SK-N-SH (cell line): Measurements from ENCODE around the gene AGBL4. TPM values are rescaled to one million over a fixed set of nuclear protein-coding genes. Genes with fewer than 3 reads are reported as not detected.

Experiments used
- CTCF ChIA-PET: fragments of 300-600, 350-600 bp; formaldehyde crosslinking; extraction: SDS; loops from one replicate; lab custom pipeline; 2021; lab: Yijun Ruan, JAX
- POLR2A ChIA-PET: fragments of 350-600 bp; sonication (Branson Sonifier 250); formaldehyde crosslinking; extraction: SDS; loops from one replicate; lab custom pipeline; 2020; ENCODE audit warnings: antibody characterized with exemption, inconsistent platforms; lab: Yijun Ruan, JAX
- DNase-seq: peaks from one replicate; pipeline ENCODE4 v3.0.0; 2012
- H2AFZ ChIP-seq: fragments of 200-600 bp; sonication (generic); 2 replicates; pipeline ENCODE4 v1.8.1; 2016; ENCODE audit warnings: antibody characterized with exemption, mild to moderate bottlenecking, low read depth
- H3F3A ChIP-seq: fragments of 200-600 bp; sonication (generic); replicated peaks from 2 replicates; pipeline ENCODE3; 2016; ENCODE audit warnings: antibody characterized with exemption, mild to moderate bottlenecking; ENCODE audit not compliant: insufficient read depth
- H3K27ac ChIP-seq, 2 experiments: fragments of 200-500 bp in 1 of 2; fragments of 200-600 bp in 1 of 2; sonication (Bioruptor generic) in 1 of 2; sonication (generic), shearing (Covaris generic) in 1 of 2; 2 replicates each; pipeline versions ENCODE4 v1.5.1 to v1.6.1; 2014 to 2016; ENCODE audit warnings: low read depth in 2 of 2, inconsistent platforms in 1 of 2, low read length in 1 of 2, mild to moderate bottlenecking in 1 of 2, mixed read lengths in 1 of 2
- H3K27me3 ChIP-seq: fragments of 200-600 bp; sonication (generic), shearing (Covaris generic); 2 replicates; pipeline ENCODE4 v1.6.1; 2016; ENCODE audit warnings: mixed run types; ENCODE audit not compliant: insufficient read depth
- H3K36me3 ChIP-seq, 2 experiments: fragments of 200-500 bp in 1 of 2; fragments of 200-600 bp in 1 of 2; sonication (Bioruptor generic) in 1 of 2; sonication (generic) in 1 of 2; replicated peaks in 1 of 2; 2 replicates each; pipeline versions ENCODE3 to v1.5.1; 2014 to 2016; ENCODE audit warnings: low read length in 1 of 2, mild to moderate bottlenecking in 1 of 2; ENCODE audit not compliant: insufficient read depth in 2 of 2, control insufficient read depth in 1 of 2
- H3K4me1 ChIP-seq, 2 experiments: fragments of 200-500 bp in 1 of 2; fragments of 200-600 bp in 1 of 2; sonication (Bioruptor generic) in 1 of 2; sonication (generic), shearing (Covaris generic) in 1 of 2; 2 replicates each; pipeline versions ENCODE4 v1.5.1 to v1.6.1; 2014 to 2016; ENCODE audit warnings: low read depth in 1 of 2, low read length in 1 of 2, mixed run types in 1 of 2; ENCODE audit not compliant: insufficient read depth in 2 of 2, control insufficient read depth in 1 of 2
- H3K4me2 ChIP-seq: fragments of 200-600 bp; sonication (generic), shearing (Covaris generic); 2 replicates; pipeline ENCODE4 v1.6.1; 2017; ENCODE audit warnings: mixed run types
- H3K4me3 ChIP-seq, 2 experiments: fragments of 200-500 bp in 1 of 2; fragments of 200-600 bp in 1 of 2; sonication (Bioruptor generic) in 1 of 2; sonication (generic), shearing (Covaris generic) in 1 of 2; 2 replicates each; pipeline versions ENCODE4 v1.5.1 to v1.8.1; 2014 to 2016; ENCODE audit warnings: low read depth in 2 of 2, inconsistent platforms in 1 of 2, low read length in 1 of 2, mild to moderate bottlenecking in 1 of 2, mixed read lengths in 1 of 2, moderate library complexity in 1 of 2
- H3K79me2 ChIP-seq: fragments of 200-600 bp; sonication (generic); 2 replicates; pipeline ENCODE4 v1.8.1; 2017; ENCODE audit warnings: mild to moderate bottlenecking; ENCODE audit not compliant: insufficient read depth
- H3K9ac ChIP-seq: fragments of 200-600 bp; sonication (generic); 2 replicates; pipeline ENCODE4 v1.6.1; 2017; ENCODE audit warnings: mixed run types
- H3K9me2 ChIP-seq: fragments of 200-600 bp; sonication (generic); 2 replicates; pipeline ENCODE4 v1.6.1; 2017; ENCODE audit warnings: mixed run types
- H3K9me3 ChIP-seq: fragments of 200-600 bp; sonication (generic); 2 replicates; pipeline ENCODE4 v1.6.1; 2017; ENCODE audit warnings: mixed run types, mild to moderate bottlenecking, moderate library complexity
- H4K20me1 ChIP-seq: fragments of 200-600 bp; sonication (generic); 2 replicates; pipeline ENCODE4 v1.6.1; 2017; ENCODE audit warnings: mild to moderate bottlenecking, mixed run types; ENCODE audit not compliant: insufficient read depth
- FOSL2 ChIP-seq: IDR thresholded peaks from 2 replicates; pipeline ENCODE4 v1.4.0; 2012; ENCODE audit warnings: low read depth, mild to moderate bottlenecking, moderate library complexity, borderline replicate concordance
- FOXJ3 ChIP-seq: sonication (generic); formaldehyde crosslinking; IDR thresholded peaks from 2 replicates; pipeline ENCODE4 v1.5.1; 2020; ENCODE audit warnings: mild to moderate bottlenecking, missing genetic modification reagents
- FOXM1 ChIP-seq: IDR thresholded peaks from 2 replicates; pipeline ENCODE4 v1.4.0; 2012; ENCODE audit warnings: low read depth, mild to moderate bottlenecking
- GABPA ChIP-seq: IDR thresholded peaks from 2 replicates; pipeline ENCODE4 v1.4.0; 2012; ENCODE audit warnings: low read depth, mild to moderate bottlenecking
- JUND ChIP-seq: IDR thresholded peaks from 2 replicates; pipeline ENCODE4 v1.4.0; 2012
- NRF1 ChIP-seq: IDR thresholded peaks from 2 replicates; pipeline ENCODE4 v1.6.1; 2012; ENCODE audit warnings: low read depth, mild to moderate bottlenecking, low read length
- PBX3 ChIP-seq: IDR thresholded peaks from 2 replicates; pipeline ENCODE4; 2012
- RFX5 ChIP-seq: IDR thresholded peaks from 2 replicates; pipeline ENCODE4 v1.6.1; 2012; ENCODE audit warnings: mild to moderate bottlenecking, improper control_type of control experiment, low read length
- SIN3A ChIP-seq: IDR thresholded peaks from 2 replicates; pipeline ENCODE4 v1.6.1; 2012; ENCODE audit warnings: low read depth, mild to moderate bottlenecking, low read length, moderate library complexity, borderline replicate concordance
- SMC3 ChIP-seq: IDR thresholded peaks from 2 replicates; pipeline ENCODE4 v1.6.1; 2012; ENCODE audit warnings: low read depth, low read length, improper control_type of control experiment
- TCF12 ChIP-seq: IDR thresholded peaks from 2 replicates; pipeline ENCODE4 v1.4.0; 2012
- TEAD4 ChIP-seq: IDR thresholded peaks from 2 replicates; pipeline ENCODE4 v1.4.0; 2012; ENCODE audit warnings: mild to moderate bottlenecking, borderline replicate concordance; ENCODE audit not compliant: insufficient read depth
- USF1 ChIP-seq: IDR thresholded peaks from 2 replicates; pipeline ENCODE4 v1.4.0; 2012; ENCODE audit warnings: low read depth, borderline replicate concordance
- ZBTB33 ChIP-seq: IDR thresholded peaks from 2 replicates; pipeline ENCODE4 v1.4.0; 2012; ENCODE audit warnings: low read depth, borderline replicate concordance
- WGBS: methylation state at CpG from one replicate; pipeline ENCODE4 v1.1.6; 2017; ENCODE audit warnings: low lambda C conversion rate; 5-methylcytosine and 5-hydroxymethylcytosine counted together
- polyA plus RNA-seq, 3 experiments: library from polyadenylated mRNA; depleted of rRNA; stranded (reverse); fragments of >200 nt; gene quantifications; 2 replicates each; pipeline ENCODE4 v1.2.3, GENCODE V29; 2012
- TF ChIP-seq, protein P1 (sequence below): IDR thresholded peaks from 2 replicates; pipeline ENCODE4 v1.6.1; 2012; ENCODE audit warnings: mild to moderate bottlenecking, low read depth, low read length, moderate library complexity
- TF ChIP-seq, protein P2 (sequence below): fragments of 200-600 bp; sonication (generic); IDR thresholded peaks from 2 replicates; pipeline ENCODE4 v1.6.1; 2017; ENCODE audit warnings: antibody characterized with exemption, mild to moderate bottlenecking, moderate library complexity

The AGBL4 gene
- polyA plus RNA-seq, 1 of the 3 experiments (the other 2 are of a cell fraction), result 0.07 TPM

DNA sequence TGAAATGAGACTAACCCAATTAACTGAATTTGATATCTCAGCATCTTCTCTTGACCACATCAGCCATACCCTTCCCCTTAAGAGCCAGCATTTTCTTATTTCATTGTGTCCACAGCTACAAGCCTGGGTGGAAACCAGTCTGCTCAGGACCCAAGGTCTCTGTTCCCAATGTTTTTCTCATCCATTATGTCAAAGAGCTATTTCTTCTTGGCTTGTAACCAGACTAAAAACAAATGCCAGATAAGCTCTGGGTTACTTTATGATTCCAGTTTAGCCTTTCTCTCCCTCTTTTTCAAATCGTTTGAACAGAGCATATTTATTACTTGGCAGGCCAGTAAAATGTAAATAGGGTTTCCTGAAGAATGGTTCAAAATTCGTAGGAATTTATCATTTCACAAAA lies 1442.5 kb downstream of the AGBL4 start:
- DNase-seq, result peak; percentile 32
- Histone ChIP-seq H4K20me1 (no peaks in the 10 kb centered on the region), H3K27me3 (no peaks in the 10 kb centered on the region), H3K4me1 (peaks cover 0 to 9% of the 10 kb centered on the region in 2 experiments; a peak in 2 of 4 replicates), H2AFZ (no peak overlapping the region), H3K27ac (peak overlapping the region in 1 of 2 experiments; percentile 60; a peak in 1 of 4 replicates), H3K9me3 (no peaks in the 10 kb centered on the region), H3K36me3 (no peaks in the 10 kb centered on the region), H3K4me3 (no peak overlapping the region), H3K9ac (no peak overlapping the region), H3F3A (no peaks in the 10 kb centered on the region), H3K4me2 (no peak overlapping the region), H3K9me2 (no peaks in the 10 kb centered on the region), H3K79me2 (no peaks in the 10 kb centered on the region)
- 2% methylated on average over 2 of the region's 2 CpGs for WGBS
- ChIA-PET POLR2A (no interaction called here), CTCF (interaction anchor here (1.2 to 4.6 kb wide), 8 partner anchors 9 to 1768 kb away, joined by 3 to 25 read pairs (median 7); no protein-coding TSS in a partner anchor)
- TF ChIP-seq PBX3 (0 out of 2 replicates have a peak, but pooled peaks have one; percentile 25), ZBTB33 (no peak)

- H3K9ac ChIP-seq, result no peak overlapping the region
- 18% methylated on average over 2 of the region's 2 CpGs for WGBS
- H4K20me1 ChIP-seq, result no peaks in the 10 kb centered on the region
- peaks cover 0 to 9% of the 10 kb centered on the region in 2 experiments; a peak in 2 of 4 replicates for H3K4me1 ChIP-seq
- H3K4me3 ChIP-seq, result no peak overlapping the region
- no peaks in the 10 kb centered on the region for H3K9me3 ChIP-seq
- H3K9me2 ChIP-seq, result no peaks in the 10 kb centered on the region
- H3K4me2 ChIP-seq, result no peak overlapping the region
- H3K79me2 ChIP-seq, result no peaks in the 10 kb centered on the region
- H3K27me3 ChIP-seq, result no peaks in the 10 kb centered on the region
- no peak for DNase-seq
- no peak overlapping the region for H2AFZ ChIP-seq
- no peaks in the 10 kb centered on the region for H3K36me3 ChIP-seq
- ChIA-PET POLR2A (no interaction called here), CTCF (interaction anchor here (0.9 to 9.7 kb wide), 9 partner anchors 16 to 1772 kb away, joined by 3 to 162 read pairs (median 10); no protein-coding TSS in a partner anchor)
- no peaks in the 10 kb centered on the region for H3F3A ChIP-seq
- H3K27ac ChIP-seq, result no peak overlapping the region
- TF ChIP-seq GABPA (no peak), JUND (no peak), FOSL2 (no peak), SMC3 (no peak), TEAD4 (no peak), FOXM1 (no peak), USF1 (no peak), TCF12 (no peak), NRF1 (no peak), PBX3 (no peak), SIN3A (no peak), FOXJ3 (CRISPR knock-in tag) (no peak), RFX5 (no peak)
- TF ChIP-seq, protein P1, sequence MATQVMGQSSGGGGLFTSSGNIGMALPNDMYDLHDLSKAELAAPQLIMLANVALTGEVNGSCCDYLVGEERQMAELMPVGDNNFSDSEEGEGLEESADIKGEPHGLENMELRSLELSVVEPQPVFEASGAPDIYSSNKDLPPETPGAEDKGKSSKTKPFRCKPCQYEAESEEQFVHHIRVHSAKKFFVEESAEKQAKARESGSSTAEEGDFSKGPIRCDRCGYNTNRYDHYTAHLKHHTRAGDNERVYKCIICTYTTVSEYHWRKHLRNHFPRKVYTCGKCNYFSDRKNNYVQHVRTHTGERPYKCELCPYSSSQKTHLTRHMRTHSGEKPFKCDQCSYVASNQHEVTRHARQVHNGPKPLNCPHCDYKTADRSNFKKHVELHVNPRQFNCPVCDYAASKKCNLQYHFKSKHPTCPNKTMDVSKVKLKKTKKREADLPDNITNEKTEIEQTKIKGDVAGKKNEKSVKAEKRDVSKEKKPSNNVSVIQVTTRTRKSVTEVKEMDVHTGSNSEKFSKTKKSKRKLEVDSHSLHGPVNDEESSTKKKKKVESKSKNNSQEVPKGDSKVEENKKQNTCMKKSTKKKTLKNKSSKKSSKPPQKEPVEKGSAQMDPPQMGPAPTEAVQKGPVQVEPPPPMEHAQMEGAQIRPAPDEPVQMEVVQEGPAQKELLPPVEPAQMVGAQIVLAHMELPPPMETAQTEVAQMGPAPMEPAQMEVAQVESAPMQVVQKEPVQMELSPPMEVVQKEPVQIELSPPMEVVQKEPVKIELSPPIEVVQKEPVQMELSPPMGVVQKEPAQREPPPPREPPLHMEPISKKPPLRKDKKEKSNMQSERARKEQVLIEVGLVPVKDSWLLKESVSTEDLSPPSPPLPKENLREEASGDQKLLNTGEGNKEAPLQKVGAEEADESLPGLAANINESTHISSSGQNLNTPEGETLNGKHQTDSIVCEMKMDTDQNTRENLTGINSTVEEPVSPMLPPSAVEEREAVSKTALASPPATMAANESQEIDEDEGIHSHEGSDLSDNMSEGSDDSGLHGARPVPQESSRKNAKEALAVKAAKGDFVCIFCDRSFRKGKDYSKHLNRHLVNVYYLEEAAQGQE, result no peak
- TF ChIP-seq, protein P2, sequence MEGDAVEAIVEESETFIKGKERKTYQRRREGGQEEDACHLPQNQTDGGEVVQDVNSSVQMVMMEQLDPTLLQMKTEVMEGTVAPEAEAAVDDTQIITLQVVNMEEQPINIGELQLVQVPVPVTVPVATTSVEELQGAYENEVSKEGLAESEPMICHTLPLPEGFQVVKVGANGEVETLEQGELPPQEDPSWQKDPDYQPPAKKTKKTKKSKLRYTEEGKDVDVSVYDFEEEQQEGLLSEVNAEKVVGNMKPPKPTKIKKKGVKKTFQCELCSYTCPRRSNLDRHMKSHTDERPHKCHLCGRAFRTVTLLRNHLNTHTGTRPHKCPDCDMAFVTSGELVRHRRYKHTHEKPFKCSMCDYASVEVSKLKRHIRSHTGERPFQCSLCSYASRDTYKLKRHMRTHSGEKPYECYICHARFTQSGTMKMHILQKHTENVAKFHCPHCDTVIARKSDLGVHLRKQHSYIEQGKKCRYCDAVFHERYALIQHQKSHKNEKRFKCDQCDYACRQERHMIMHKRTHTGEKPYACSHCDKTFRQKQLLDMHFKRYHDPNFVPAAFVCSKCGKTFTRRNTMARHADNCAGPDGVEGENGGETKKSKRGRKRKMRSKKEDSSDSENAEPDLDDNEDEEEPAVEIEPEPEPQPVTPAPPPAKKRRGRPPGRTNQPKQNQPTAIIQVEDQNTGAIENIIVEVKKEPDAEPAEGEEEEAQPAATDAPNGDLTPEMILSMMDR, result no peak
Observed at GRCh38 chr1:48576565-48576964, 1447.2 kb downstream of the AGBL4 start.
